Measurements from ENCODE around the gene SNX25.

SNX25 gene

DNA sequence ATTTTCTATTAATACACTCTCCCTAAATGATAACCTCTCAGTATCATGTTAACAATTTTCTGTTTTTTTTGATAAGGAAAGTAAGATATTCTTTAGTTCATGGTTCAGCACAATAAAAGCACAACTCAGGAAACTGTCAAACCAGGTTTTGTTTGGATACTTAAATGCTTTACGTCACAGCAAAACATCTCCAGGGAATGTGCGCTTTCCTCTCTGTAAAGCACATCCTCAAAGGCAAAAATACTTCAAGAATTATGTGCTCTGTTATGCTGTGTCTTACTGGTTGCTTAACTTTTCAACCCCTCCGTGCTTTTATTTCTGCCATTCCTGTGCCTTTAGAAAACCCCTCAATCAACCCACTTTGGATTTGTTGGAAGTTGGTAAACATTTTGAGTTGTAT, 27.8 kb downstream of the SNX25 start:
- TF ChIP-seq, protein P1, sequence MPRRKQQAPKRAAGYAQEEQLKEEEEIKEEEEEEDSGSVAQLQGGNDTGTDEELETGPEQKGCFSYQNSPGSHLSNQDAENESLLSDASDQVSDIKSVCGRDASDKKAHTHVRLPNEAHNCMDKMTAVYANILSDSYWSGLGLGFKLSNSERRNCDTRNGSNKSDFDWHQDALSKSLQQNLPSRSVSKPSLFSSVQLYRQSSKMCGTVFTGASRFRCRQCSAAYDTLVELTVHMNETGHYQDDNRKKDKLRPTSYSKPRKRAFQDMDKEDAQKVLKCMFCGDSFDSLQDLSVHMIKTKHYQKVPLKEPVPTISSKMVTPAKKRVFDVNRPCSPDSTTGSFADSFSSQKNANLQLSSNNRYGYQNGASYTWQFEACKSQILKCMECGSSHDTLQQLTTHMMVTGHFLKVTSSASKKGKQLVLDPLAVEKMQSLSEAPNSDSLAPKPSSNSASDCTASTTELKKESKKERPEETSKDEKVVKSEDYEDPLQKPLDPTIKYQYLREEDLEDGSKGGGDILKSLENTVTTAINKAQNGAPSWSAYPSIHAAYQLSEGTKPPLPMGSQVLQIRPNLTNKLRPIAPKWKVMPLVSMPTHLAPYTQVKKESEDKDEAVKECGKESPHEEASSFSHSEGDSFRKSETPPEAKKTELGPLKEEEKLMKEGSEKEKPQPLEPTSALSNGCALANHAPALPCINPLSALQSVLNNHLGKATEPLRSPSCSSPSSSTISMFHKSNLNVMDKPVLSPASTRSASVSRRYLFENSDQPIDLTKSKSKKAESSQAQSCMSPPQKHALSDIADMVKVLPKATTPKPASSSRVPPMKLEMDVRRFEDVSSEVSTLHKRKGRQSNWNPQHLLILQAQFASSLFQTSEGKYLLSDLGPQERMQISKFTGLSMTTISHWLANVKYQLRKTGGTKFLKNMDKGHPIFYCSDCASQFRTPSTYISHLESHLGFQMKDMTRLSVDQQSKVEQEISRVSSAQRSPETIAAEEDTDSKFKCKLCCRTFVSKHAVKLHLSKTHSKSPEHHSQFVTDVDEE (CRISPR knock-in tag; IDR thresholded peaks at IDR 0.05), result no peak
- ATAC-seq, result no peak

DNA sequence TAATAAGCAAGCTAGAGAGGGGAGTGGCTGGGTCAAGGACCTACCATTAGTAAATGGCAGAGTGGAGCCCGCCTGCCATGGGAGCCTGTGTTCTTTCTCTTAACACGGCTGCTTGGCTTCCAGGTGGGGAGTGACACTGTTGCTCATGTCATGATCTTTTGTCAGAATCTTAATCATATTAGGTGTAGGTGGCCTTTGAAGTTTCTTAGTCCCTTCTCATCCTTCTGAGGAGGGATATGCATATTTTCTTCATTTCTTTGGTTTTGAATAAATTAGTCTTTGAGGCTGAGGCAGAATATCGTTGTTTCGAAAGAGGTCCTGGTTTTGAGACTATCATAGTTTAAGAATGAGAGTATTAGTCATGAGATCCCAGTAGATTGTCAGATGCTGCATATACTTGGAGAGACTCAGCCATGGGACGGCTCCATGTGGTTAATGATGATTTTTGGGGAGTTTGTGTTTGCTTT, 28.9 kb downstream of the SNX25 start:
- TF ChIP-seq, protein P2, sequence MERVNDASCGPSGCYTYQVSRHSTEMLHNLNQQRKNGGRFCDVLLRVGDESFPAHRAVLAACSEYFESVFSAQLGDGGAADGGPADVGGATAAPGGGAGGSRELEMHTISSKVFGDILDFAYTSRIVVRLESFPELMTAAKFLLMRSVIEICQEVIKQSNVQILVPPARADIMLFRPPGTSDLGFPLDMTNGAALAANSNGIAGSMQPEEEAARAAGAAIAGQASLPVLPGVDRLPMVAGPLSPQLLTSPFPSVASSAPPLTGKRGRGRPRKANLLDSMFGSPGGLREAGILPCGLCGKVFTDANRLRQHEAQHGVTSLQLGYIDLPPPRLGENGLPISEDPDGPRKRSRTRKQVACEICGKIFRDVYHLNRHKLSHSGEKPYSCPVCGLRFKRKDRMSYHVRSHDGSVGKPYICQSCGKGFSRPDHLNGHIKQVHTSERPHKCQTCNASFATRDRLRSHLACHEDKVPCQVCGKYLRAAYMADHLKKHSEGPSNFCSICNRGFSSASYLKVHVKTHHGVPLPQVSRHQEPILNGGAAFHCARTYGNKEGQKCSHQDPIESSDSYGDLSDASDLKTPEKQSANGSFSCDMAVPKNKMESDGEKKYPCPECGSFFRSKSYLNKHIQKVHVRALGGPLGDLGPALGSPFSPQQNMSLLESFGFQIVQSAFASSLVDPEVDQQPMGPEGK (CRISPR knock-in tag; IDR thresholded peaks at IDR 0.05; ENCODE audit: borderline replicate concordance), result no peak
- TF ChIP-seq ZNF565 (CRISPR knock-in tag; conservative IDR thresholded peaks at IDR 0.05; ENCODE audit: low read depth) (no peak), TCF4 (CRISPR knock-in tag; IDR thresholded peaks at IDR 0.05; ENCODE audit: borderline replicate concordance) (no peak), ISL1 (CRISPR knock-in tag; IDR thresholded peaks at IDR 0.05) (no peak), ARNTL (CRISPR knock-in tag; IDR thresholded peaks at IDR 0.05; ENCODE audit: borderline replicate concordance, low read depth) (no peak), ZFP3 (CRISPR knock-in tag; IDR thresholded peaks at IDR 0.05) (no peak), ZC3H10 (CRISPR knock-in tag; IDR thresholded peaks at IDR 0.05) (no peak), BACH2 (CRISPR knock-in tag; IDR thresholded peaks at IDR 0.05; ENCODE audit: borderline replicate concordance) (no peak), SNAI2 (CRISPR knock-in tag; IDR thresholded peaks at IDR 0.05) (no peak), RARB (CRISPR knock-in tag; IDR thresholded peaks at IDR 0.05) (no peak), ZFP30 (CRISPR knock-in tag; IDR thresholded peaks at IDR 0.05) (no peak), PPARA (CRISPR knock-in tag; IDR thresholded peaks at IDR 0.05; ENCODE audit: borderline replicate concordance) (no peak), GLIS3 (CRISPR knock-in tag; IDR thresholded peaks at IDR 0.05) (no peak)
- TF ChIP-seq, protein P3, sequence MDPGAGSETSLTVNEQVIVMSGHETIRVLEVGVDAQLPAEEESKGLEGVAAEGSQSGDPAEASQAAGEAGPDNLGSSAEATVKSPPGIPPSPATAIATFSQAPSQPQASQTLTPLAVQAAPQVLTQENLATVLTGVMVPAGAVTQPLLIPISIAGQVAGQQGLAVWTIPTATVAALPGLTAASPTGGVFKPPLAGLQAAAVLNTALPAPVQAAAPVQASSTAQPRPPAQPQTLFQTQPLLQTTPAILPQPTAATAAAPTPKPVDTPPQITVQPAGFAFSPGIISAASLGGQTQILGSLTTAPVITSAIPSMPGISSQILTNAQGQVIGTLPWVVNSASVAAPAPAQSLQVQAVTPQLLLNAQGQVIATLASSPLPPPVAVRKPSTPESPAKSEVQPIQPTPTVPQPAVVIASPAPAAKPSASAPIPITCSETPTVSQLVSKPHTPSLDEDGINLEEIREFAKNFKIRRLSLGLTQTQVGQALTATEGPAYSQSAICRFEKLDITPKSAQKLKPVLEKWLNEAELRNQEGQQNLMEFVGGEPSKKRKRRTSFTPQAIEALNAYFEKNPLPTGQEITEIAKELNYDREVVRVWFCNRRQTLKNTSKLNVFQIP (CRISPR knock-in tag; IDR thresholded peaks at IDR 0.05; ENCODE audit: borderline replicate concordance, low read depth), result no peak
- peak; percentile 36; the same call in 1 of the 3 replicates for ATAC-seq

DNA sequence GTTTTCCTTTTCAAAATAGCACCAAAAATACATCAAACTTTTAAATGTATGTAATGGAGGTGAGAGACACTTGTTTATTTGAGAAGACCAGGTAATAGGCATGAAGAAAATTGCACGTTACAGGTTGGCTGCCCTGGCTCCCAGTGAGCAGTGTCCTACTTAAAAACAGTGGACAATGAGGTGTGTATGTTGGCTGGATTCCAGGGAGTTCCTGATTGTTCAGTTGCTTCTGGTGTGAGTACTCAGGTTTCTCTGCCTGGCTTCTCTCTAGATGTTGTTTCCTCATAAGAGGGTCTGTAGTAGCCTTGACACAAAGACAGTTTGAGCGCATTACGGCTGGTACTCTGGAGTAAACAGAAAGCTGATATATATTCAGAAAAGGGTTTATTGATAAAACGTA, 29.4 kb downstream of the SNX25 start:
- ATAC-seq, result no peak
- TF ChIP-seq ZNF70 (CRISPR knock-in tag; IDR thresholded peaks at IDR 0.05), result no peak
- no peak for TF ChIP-seq ISL1 (CRISPR knock-in tag; IDR thresholded peaks at IDR 0.05)
- TF ChIP-seq ZFP30 (CRISPR knock-in tag; IDR thresholded peaks at IDR 0.05), result no peak
- TF ChIP-seq, protein P2 (CRISPR knock-in tag; IDR thresholded peaks at IDR 0.05; ENCODE audit: borderline replicate concordance), result no peak
- TF ChIP-seq ZC3H10 (CRISPR knock-in tag; IDR thresholded peaks at IDR 0.05), result no peak
- no peak for TF ChIP-seq TCF4 (CRISPR knock-in tag; IDR thresholded peaks at IDR 0.05; ENCODE audit: borderline replicate concordance)
- no peak for TF ChIP-seq ZNF565 (CRISPR knock-in tag; conservative IDR thresholded peaks at IDR 0.05; ENCODE audit: low read depth)
- no peak for TF ChIP-seq CSDC2 (CRISPR knock-in tag; IDR thresholded peaks at IDR 0.05)
- no peak for TF ChIP-seq TOX (CRISPR knock-in tag; IDR thresholded peaks at IDR 0.05; ENCODE audit: borderline replicate concordance)
- TF ChIP-seq, protein P4, sequence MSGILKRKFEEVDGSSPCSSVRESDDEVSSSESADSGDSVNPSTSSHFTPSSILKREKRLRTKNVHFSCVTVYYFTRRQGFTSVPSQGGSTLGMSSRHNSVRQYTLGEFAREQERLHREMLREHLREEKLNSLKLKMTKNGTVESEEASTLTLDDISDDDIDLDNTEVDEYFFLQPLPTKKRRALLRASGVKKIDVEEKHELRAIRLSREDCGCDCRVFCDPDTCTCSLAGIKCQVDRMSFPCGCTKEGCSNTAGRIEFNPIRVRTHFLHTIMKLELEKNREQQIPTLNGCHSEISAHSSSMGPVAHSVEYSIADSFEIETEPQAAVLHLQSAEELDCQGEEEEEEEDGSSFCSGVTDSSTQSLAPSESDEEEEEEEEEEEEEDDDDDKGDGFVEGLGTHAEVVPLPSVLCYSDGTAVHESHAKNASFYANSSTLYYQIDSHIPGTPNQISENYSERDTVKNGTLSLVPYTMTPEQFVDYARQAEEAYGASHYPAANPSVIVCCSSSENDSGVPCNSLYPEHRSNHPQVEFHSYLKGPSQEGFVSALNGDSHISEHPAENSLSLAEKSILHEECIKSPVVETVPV (CRISPR knock-in tag; IDR thresholded peaks at IDR 0.05), result no peak
- TF ChIP-seq, protein P5, sequence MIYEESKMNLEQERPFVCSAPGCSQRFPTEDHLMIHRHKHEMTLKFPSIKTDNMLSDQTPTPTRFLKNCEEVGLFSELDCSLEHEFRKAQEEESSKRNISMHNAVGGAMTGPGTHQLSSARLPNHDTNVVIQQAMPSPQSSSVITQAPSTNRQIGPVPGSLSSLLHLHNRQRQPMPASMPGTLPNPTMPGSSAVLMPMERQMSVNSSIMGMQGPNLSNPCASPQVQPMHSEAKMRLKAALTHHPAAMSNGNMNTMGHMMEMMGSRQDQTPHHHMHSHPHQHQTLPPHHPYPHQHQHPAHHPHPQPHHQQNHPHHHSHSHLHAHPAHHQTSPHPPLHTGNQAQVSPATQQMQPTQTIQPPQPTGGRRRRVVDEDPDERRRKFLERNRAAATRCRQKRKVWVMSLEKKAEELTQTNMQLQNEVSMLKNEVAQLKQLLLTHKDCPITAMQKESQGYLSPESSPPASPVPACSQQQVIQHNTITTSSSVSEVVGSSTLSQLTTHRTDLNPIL (CRISPR knock-in tag; IDR thresholded peaks at IDR 0.05; ENCODE audit: low read depth), result no peak
- TF ChIP-seq BACH2 (CRISPR knock-in tag; IDR thresholded peaks at IDR 0.05; ENCODE audit: borderline replicate concordance), result no peak
- TF ChIP-seq ZNF8 (CRISPR knock-in tag; IDR thresholded peaks at IDR 0.05), result no peak
- no peak for TF ChIP-seq ARNTL (CRISPR knock-in tag; IDR thresholded peaks at IDR 0.05; ENCODE audit: borderline replicate concordance, low read depth)
- no peak for TF ChIP-seq ESRRG (CRISPR knock-in tag; IDR thresholded peaks at IDR 0.05)
- TF ChIP-seq RARB (CRISPR knock-in tag; IDR thresholded peaks at IDR 0.05), result no peak
- TF ChIP-seq, protein P3 (CRISPR knock-in tag; IDR thresholded peaks at IDR 0.05; ENCODE audit: borderline replicate concordance, low read depth), result no peak
